ENCODE results near the gene MBD6.

MBD6 gene

DNA sequence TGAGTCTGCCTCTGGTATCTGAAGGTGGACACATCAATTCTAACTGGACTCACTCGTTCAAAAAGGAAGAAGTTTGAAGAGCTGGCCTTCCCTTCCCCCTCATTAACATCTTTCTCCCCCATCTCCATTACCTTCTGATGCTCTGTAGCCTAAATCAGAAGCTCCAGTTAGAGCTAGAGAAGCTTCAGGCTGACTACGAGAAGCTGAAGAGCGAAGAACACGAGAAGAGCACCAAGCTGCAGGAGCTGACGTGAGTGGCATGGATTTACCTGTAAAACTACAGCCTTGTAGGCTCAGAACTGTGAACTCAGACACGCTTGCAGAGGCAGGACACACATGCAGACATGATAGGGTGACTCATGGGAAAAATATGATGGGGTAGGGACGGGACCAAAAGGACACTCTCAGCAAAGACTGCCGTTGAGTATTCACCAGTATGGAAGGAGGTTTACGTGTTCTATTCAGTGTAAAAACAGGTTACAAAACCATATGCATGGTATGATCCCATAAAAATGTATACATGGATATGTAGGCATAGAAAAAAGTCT lies 54.1 kb downstream of the MBD6 start:
- no peak for DNase-seq (ENCODE audit: low spot score)

GRCh38 chr12:57577981-57578758 lies 55.5 kb downstream of the MBD6 start:
- DNase-seq (ENCODE audit: low spot score) = no peak

DNA sequence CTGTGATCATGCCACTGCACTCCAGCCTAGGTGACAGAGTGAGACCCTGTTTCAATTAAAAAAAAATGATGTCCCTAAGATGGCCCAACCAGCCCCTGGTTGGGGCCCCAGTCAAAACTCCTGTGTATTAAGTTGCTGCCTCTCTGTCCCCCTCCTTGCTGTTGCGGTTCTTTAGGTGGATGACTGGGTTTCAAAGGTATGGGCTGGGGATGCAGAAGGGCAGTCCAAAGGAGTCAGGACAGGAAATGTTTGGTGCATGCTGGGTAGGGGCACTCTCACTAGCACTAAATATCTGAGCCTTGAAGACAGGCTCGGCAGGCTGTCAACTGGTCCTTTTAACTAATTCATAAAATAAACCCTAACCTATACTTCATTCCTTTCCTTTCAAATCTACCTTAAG lies 56.4 kb downstream of the MBD6 start:
- no peak for DNase-seq (ENCODE audit: low spot score)

All from putamen (tissue), 1 donor.